Osteocyte (in vitro differentiated cells): ENCODE results near the gene JUNB. TPM values are rescaled to one million over a fixed set of nuclear protein-coding genes. Genes with fewer than 3 reads are reported as not detected.

ENCODE experiments used
- DNase-seq: peaks from one replicate; pipeline ENCODE4 v3.0.0; 2021; ENCODE audit warnings: mixed read lengths; ENCODE audit not compliant: unreplicated experiment; ENCODE audit errors: extremely low spot score
- H3K27ac Mint-ChIP-seq: one replicate; pipeline ENCODE4 v1.8.0; 2021; ENCODE audit warnings: mild to moderate bottlenecking, mixed read lengths; ENCODE audit not compliant: unreplicated experiment
- H3K27me3 Mint-ChIP-seq: one replicate; pipeline ENCODE4 v1.8.0; 2021; ENCODE audit warnings: mixed read lengths; ENCODE audit not compliant: unreplicated experiment
- H3K36me3 Mint-ChIP-seq: one replicate; pipeline ENCODE4 v1.8.0; 2021; ENCODE audit warnings: mixed read lengths; ENCODE audit not compliant: unreplicated experiment
- H3K4me1 Mint-ChIP-seq: one replicate; pipeline ENCODE4 v1.8.0; 2021; ENCODE audit warnings: mixed read lengths; ENCODE audit not compliant: unreplicated experiment
- H3K4me3 Mint-ChIP-seq: one replicate; pipeline ENCODE4 v1.8.0; 2021; ENCODE audit warnings: mild to moderate bottlenecking, moderate library complexity, mixed read lengths; ENCODE audit not compliant: unreplicated experiment
- H3K9me3 Mint-ChIP-seq: one replicate; pipeline ENCODE4 v1.8.0; 2021; ENCODE audit warnings: mixed read lengths; ENCODE audit not compliant: unreplicated experiment
- microRNA-seq: library from miRNA; unstranded; fragments of <30 nt; microRNA quantifications from one replicate; pipeline ENCODE4 v1.1.0, GENCODE V29; 2020; ENCODE audit not compliant: unreplicated experiment
- total RNA-seq: library from RNA; stranded (reverse); gene quantifications from 2 replicates; pipeline ENCODE4 v1.2.1, GENCODE V29; 2021
- TF ChIP-seq, protein P1 (sequence below): fragments of 200-600 bp; sonication (generic); IDR thresholded peaks from 2 replicates; pipeline ENCODE4 v1.5.0; 2021; ENCODE audit warnings: antibody characterized with exemption, mild to moderate bottlenecking, moderate library complexity

Gene JUNB
- total RNA-seq, 1 donor from 2014 or later = 158 TPM

GRCh38 chr19:12841094-12841493, 49.8 kb downstream of the JUNB start:
- Mint-ChIP-seq H3K9me3 (no peaks in the 10 kb centered on the region), H3K27me3 (peaks cover 59% of the 10 kb centered on the region), H3K4me1 (peaks cover 19% of the 10 kb centered on the region), H3K27ac (no peak overlapping the region), H3K36me3 (no peaks in the 10 kb centered on the region), H3K4me3 (peak overlapping the region; percentile 55)
- no peak for DNase-seq
- TF ChIP-seq, protein P1, sequence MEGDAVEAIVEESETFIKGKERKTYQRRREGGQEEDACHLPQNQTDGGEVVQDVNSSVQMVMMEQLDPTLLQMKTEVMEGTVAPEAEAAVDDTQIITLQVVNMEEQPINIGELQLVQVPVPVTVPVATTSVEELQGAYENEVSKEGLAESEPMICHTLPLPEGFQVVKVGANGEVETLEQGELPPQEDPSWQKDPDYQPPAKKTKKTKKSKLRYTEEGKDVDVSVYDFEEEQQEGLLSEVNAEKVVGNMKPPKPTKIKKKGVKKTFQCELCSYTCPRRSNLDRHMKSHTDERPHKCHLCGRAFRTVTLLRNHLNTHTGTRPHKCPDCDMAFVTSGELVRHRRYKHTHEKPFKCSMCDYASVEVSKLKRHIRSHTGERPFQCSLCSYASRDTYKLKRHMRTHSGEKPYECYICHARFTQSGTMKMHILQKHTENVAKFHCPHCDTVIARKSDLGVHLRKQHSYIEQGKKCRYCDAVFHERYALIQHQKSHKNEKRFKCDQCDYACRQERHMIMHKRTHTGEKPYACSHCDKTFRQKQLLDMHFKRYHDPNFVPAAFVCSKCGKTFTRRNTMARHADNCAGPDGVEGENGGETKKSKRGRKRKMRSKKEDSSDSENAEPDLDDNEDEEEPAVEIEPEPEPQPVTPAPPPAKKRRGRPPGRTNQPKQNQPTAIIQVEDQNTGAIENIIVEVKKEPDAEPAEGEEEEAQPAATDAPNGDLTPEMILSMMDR = no peak

DNA sequence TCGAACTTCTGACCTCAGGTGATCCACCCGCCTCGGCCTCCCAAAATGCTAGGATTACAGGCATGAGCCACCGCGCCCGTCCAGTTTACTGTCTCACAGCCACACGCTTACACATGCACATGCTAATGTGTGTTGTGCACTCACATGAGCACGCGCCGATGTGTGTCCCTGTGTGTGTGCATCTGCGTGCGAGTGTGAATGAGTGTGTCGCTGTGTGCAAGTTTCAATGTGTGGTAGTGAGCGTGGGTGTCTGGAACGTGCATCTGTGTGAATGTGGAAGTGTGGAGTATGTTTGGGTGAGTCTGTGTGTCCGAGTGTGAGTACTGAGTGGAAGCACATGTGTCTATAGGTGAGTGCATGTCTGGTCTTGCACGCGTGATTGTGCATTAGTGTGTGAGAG, 51.2 kb downstream of the JUNB start:
- no peak for DNase-seq
- TF ChIP-seq, protein P1 = no peak
- Mint-ChIP-seq H3K4me1 (peaks cover 19% of the 10 kb centered on the region), H3K36me3 (no peaks in the 10 kb centered on the region), H3K27me3 (peaks cover 49% of the 10 kb centered on the region), H3K27ac (no peak overlapping the region), H3K4me3 (no peak overlapping the region), H3K9me3 (no peaks in the 10 kb centered on the region)

Small RNA genes within 50 kb of the gene (microRNA-seq; reads per million reads assigned to microRNA genes)
- not detected for gene MIR5684

Other genes with a start within 250 kb of the JUNB start
- 10.7 and 12.9 TPM in 2 replicates for gene ZNF564, start 240.0 kb upstream of the JUNB start, total RNA-seq
- 9.2 TPM in 2 replicates for gene ZNF490, start 180.7 kb upstream of the JUNB start, total RNA-seq
- 25.0 and 26.1 TPM in 2 replicates for gene ZNF791, start 180.6 kb upstream of the JUNB start, total RNA-seq
- gene MAN2B1, start 124.7 kb upstream of the JUNB start, total RNA-seq = 116 and 120 TPM in 2 replicates
- 11.4 and 12.4 TPM in 2 replicates for gene WDR83, start 124.7 kb upstream of the JUNB start, total RNA-seq
- 64.3 and 68.4 TPM in 2 replicates for gene DHPS, start 109.6 kb upstream of the JUNB start, total RNA-seq
- not detected in 2 replicates for gene GNG14, start 103.5 kb upstream of the JUNB start, total RNA-seq
- gene FBXW9, start 94.9 kb upstream of the JUNB start, total RNA-seq = 10.9 and 11.4 TPM in 2 replicates
- gene TNPO2, start 67.6 kb upstream of the JUNB start, total RNA-seq = 79.0 and 93.3 TPM in 2 replicates
- gene TRIR, start 56.8 kb upstream of the JUNB start, total RNA-seq = 151 and 160 TPM in 2 replicates
- 72.1 and 77.0 TPM in 2 replicates for gene GET3, start 54.0 kb upstream of the JUNB start, total RNA-seq
- not detected in 2 replicates for gene BEST2, start 39.7 kb upstream of the JUNB start, total RNA-seq
- 24.6 and 26.8 TPM in 2 replicates for gene HOOK2, start 15.9 kb upstream of the JUNB start, total RNA-seq
- 235 TPM in 2 replicates for gene PRDX2, start 10.3 kb downstream of the JUNB start, total RNA-seq
- gene THSD8, start 10.6 kb downstream of the JUNB start, total RNA-seq = 8.2 and 8.4 TPM in 2 replicates
- gene RNASEH2A, start 15.1 kb downstream of the JUNB start, total RNA-seq = 7.6 and 10.0 TPM in 2 replicates
- not detected in 2 replicates for gene RTBDN, start 43.1 kb downstream of the JUNB start, total RNA-seq
- gene MAST1, start 47.0 kb downstream of the JUNB start, total RNA-seq = 0.32 TPM in 1 of 2 replicates, not detected in the other
- gene DNASE2, start 90.0 kb downstream of the JUNB start, total RNA-seq = 47.3 and 57.0 TPM in 2 replicates
- gene KLF1, start 95.7 kb downstream of the JUNB start, total RNA-seq = not detected in 2 replicates
- gene GCDH, start 99.7 kb downstream of the JUNB start, total RNA-seq = 23.1 and 23.8 TPM in 2 replicates
- gene SYCE2, start 127.8 kb downstream of the JUNB start, total RNA-seq = not detected in 2 replicates
- gene FARSA, start 142.2 kb downstream of the JUNB start, total RNA-seq = 55.6 and 60.3 TPM in 2 replicates
- 1,241 and 1,304 TPM in 2 replicates for gene CALR, start 147.1 kb downstream of the JUNB start, total RNA-seq
- gene RAD23A, start 154.4 kb downstream of the JUNB start, total RNA-seq = 81.4 and 83.1 TPM in 2 replicates
- 24.0 and 24.6 TPM in 2 replicates for gene GADD45GIP1, start 165.7 kb downstream of the JUNB start, total RNA-seq
- gene DAND5, start 178.1 kb downstream of the JUNB start, total RNA-seq = not detected in 2 replicates
- gene NFIX, start 204.0 kb downstream of the JUNB start, total RNA-seq = 87.0 and 93.7 TPM in 2 replicates